Measurements from ENCODE around the gene CLDN20. TPM values are rescaled to one million over a fixed set of nuclear protein-coding genes. Genes with fewer than 3 reads are reported as not detected.

CLDN20 gene
- total and polyA plus RNA-seq, 2 donors (not counting 3 experiments of a cell fraction or from before 2014, with no cell fraction given), result not detected

DNA sequence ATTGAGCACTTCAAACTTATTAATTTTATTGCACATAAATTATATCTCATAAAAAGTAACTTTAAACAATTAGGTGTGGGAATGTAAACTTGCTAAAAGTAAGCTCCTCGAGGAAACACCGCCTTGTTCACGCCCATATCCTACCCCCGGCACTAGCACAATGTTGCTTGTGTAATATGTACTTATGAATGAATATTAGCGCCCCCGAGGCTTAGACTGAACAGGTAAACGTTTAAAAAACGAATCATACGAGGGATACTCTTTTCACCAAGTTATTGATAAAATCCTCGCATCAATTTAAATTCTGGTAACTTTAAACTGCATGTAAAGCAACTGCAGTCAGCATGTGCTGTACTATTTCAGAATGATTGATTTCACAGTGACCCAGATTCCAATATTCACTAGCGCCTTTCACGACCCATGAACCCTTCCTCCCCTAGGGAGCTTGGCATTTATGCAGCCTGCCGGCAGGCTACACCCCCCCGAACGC, 49.8 kb downstream of the CLDN20 start:
- BruUV-seq (replicated peaks), result no TSS peak
- Histone ChIP-seq H3K4me1 (ENCODE audit: control insufficient read depth, extremely low read depth, insufficient read depth, low read length) (peaks cover 49% of the 10 kb centered on the region), H3K79me2 (ENCODE audit: control insufficient read depth, insufficient read depth, low read length) (peaks cover 30% of the 10 kb centered on the region), H4K20me1 (replicated peaks; ENCODE audit: control insufficient read depth, extremely low read depth, insufficient read depth, low read length) (no peaks in the 10 kb centered on the region), H3K4me2 (ENCODE audit: insufficient read depth, low read length) (peak overlapping the region; percentile 97), H3K27me3 (ENCODE audit: control insufficient read depth in 2 of 2, insufficient read depth in 2 of 2, low read length in 2 of 2) (no peaks in the 10 kb centered on the region), H3K27ac (ENCODE audit: insufficient read depth, low read depth, low read length) (peak overlapping the region; percentile 90), H3K36me3 (ENCODE audit: control insufficient read depth in 2 of 2, extremely low read depth in 1 of 2, insufficient read depth in 2 of 2, low read length in 2 of 2) (peaks cover 0 to 5% of the 10 kb centered on the region in 2 experiments), H2AFZ (ENCODE audit: low read depth, low read length) (peak overlapping the region; percentile 70), H3K4me3 (replicated peaks in 1 of 3; ENCODE audit: insufficient read depth in 1 of 3, low read depth in 1 of 3, low read length in 3 of 3) (peak overlapping the region; percentile 60 to 100 (median 97)), H3K9ac (replicated peaks; ENCODE audit: extremely low read depth, insufficient read depth, low read length) (peak overlapping the region; percentile 99), H3K9me1 (replicated peaks; ENCODE audit: control insufficient read depth, extremely low read depth, insufficient read depth, low read length) (no peaks in the 10 kb centered on the region), H3K9me3 (replicated peaks; ENCODE audit: control insufficient read depth, insufficient read depth, low read length) (no peaks in the 10 kb centered on the region)
- CTCF ChIA-PET, result interaction anchor here (0.5 to 1.6 kb wide), 6 partner anchors 37 to 578 kb away, joined by 3 to 11 read pairs (median 4); no protein-coding TSS in a partner anchor
- POLR2A ChIA-PET, result no interaction called here
- FAIRE-seq (peak; percentile 50), DNase-seq (ENCODE audit: low read depth, low spot score) (no peak)
- dilution Hi-C loops (cut with MboI; ENCODE audit: extremely low pct_ligation_motif_present, low sequenced_read_pairs), result no loop called here
- TF ChIP-seq, protein P1, sequence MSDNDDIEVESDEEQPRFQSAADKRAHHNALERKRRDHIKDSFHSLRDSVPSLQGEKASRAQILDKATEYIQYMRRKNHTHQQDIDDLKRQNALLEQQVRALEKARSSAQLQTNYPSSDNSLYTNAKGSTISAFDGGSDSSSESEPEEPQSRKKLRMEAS (IDR thresholded peaks at IDR 0.05; ENCODE audit: insufficient read depth, insufficient read length), result no peak
- TF ChIP-seq FOS (IDR thresholded peaks at IDR 0.05; ENCODE audit: borderline replicate concordance, insufficient read depth, low read length) (no peak), JUN (IDR thresholded peaks at IDR 0.05; ENCODE audit: borderline replicate concordance, insufficient read depth, insufficient read length, low read depth) (no peak), POLR2A (IDR thresholded peaks at IDR 0.05; ENCODE audit: low read depth, low read length) (no peak), POLR2AphosphoS5 (IDR thresholded peaks at IDR 0.05; ENCODE audit: insufficient read depth, low read depth, low read length) (no peak), MYC (IDR thresholded peaks at IDR 0.05; ENCODE audit: low read depth, low read length) (no peak), GATA2 (IDR thresholded peaks at IDR 0.05; ENCODE audit: insufficient read depth, insufficient read length, low read depth, low read length) (no peak), EZH2 (IDR thresholded peaks at IDR 0.05; ENCODE audit: borderline replicate concordance, low read depth, low read length, severe bottlenecking) (no peak)
- TF ChIP-seq, protein P2, sequence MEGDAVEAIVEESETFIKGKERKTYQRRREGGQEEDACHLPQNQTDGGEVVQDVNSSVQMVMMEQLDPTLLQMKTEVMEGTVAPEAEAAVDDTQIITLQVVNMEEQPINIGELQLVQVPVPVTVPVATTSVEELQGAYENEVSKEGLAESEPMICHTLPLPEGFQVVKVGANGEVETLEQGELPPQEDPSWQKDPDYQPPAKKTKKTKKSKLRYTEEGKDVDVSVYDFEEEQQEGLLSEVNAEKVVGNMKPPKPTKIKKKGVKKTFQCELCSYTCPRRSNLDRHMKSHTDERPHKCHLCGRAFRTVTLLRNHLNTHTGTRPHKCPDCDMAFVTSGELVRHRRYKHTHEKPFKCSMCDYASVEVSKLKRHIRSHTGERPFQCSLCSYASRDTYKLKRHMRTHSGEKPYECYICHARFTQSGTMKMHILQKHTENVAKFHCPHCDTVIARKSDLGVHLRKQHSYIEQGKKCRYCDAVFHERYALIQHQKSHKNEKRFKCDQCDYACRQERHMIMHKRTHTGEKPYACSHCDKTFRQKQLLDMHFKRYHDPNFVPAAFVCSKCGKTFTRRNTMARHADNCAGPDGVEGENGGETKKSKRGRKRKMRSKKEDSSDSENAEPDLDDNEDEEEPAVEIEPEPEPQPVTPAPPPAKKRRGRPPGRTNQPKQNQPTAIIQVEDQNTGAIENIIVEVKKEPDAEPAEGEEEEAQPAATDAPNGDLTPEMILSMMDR (IDR thresholded peaks at IDR 0.05; ENCODE audit: extremely low read depth in 1 of 2, insufficient read depth in 1 of 2, low read depth in 1 of 2, low read length in 2 of 2), result no peak
- intact Hi-C loops (cut with micrococcal nuclease), result loop anchor here (1.0 to 10.0 kb wide), 10 partner anchors 40 to 1834 kb away; no protein-coding TSS in a partner anchor

Measured in endothelial cell of umbilical vein (primary cell).